CD4-positive, alpha-beta T cell (primary cell): ENCODE measurements around the gene ZNF101. TPM values are rescaled to one million over a fixed set of nuclear protein-coding genes. Genes with fewer than 3 reads are reported as not detected.
A peak's percentile ranks its signal among the peaks of the same experiment; 100 is the strongest.

Source experiments
- ATAC-seq: fragments of 200-7000 bp; cut with Tn5 transposase; one replicate; pipeline ENCODE4 v1.10.0; 2022; ENCODE audit warnings: mild to moderate bottlenecking; ENCODE audit not compliant: poor library complexity
- CTCF ChIA-PET: fragments of 350-600 bp; sonication (Branson Sonifier 250); formaldehyde crosslinking; loops from one replicate; lab custom pipeline; 2021; ENCODE audit warnings: antibody characterized with exemption, inconsistent platforms; lab: Charles Lee
- POLR2A ChIA-PET: fragments of 350-600 bp; sonication (Branson Sonifier 250); formaldehyde crosslinking; loops from one replicate; lab custom pipeline; 2021; ENCODE audit warnings: antibody characterized with exemption, inconsistent platforms; lab: Charles Lee
- DNase-seq, 14 experiments: peaks; one replicate each; pipeline ENCODE4 v3.0.0-alpha.2; 2013 to 2020; ENCODE audit warnings: mixed read lengths in 2 of 14
- H3K27ac ChIP-seq, 2 donors: one replicate each; pipeline versions ENCODE4 v1.5.1 to v1.7.0; 2013; ENCODE audit warnings: low read length in 2 of 2, low read depth in 1 of 2, mild to moderate bottlenecking in 1 of 2
- H3K27me3 ChIP-seq, 2 experiments: 1 replicate in 1 of 2; 2 replicates in 1 of 2; pipeline versions ENCODE4 v1.6.1 to v1.7.0; 2013; ENCODE audit warnings: low read length in 2 of 2, control low read depth in 1 of 2, mild to moderate bottlenecking in 1 of 2, moderate library complexity in 1 of 2; ENCODE audit not compliant: insufficient read depth in 2 of 2, control insufficient read depth in 1 of 2
- H3K36me3 ChIP-seq: one replicate; pipeline ENCODE4 v1.6.1; 2013; ENCODE audit warnings: low read length, control low read depth; ENCODE audit not compliant: insufficient read depth
- H3K4me1 ChIP-seq: one replicate; pipeline ENCODE4 v1.6.1; 2013; ENCODE audit warnings: low read length, control low read depth; ENCODE audit not compliant: insufficient read depth
- H3K4me3 ChIP-seq: one replicate; pipeline ENCODE4 v1.5.1; 2013; ENCODE audit warnings: mild to moderate bottlenecking, low read length, moderate library complexity
- H3K9me3 ChIP-seq, 2 experiments: 1 replicate in 1 of 2; 2 replicates in 1 of 2; pipeline versions ENCODE4 v1.6.1 to v1.7.0; 2013; ENCODE audit warnings: low read length in 2 of 2, mild to moderate bottlenecking in 2 of 2, control low read depth in 1 of 2, moderate library complexity in 1 of 2; ENCODE audit not compliant: control insufficient read depth in 1 of 2, insufficient read depth in 1 of 2
- H3K27ac Mint-ChIP-seq: one replicate; pipeline ENCODE4 v1.8.0; 2020; ENCODE audit warnings: mixed read lengths
- H3K27me3 Mint-ChIP-seq: one replicate; pipeline ENCODE4 v1.8.0; 2021; ENCODE audit warnings: mixed read lengths
- H3K36me3 Mint-ChIP-seq: one replicate; pipeline ENCODE4 v1.8.0; 2021; ENCODE audit warnings: low read depth, mixed read lengths
- H3K4me1 Mint-ChIP-seq: one replicate; pipeline ENCODE4 v1.8.0; 2021; ENCODE audit warnings: low read depth, mixed read lengths
- H3K4me3 Mint-ChIP-seq: one replicate; pipeline ENCODE4 v1.8.0; 2020; ENCODE audit warnings: mild to moderate bottlenecking, mixed read lengths
- H3K9me3 Mint-ChIP-seq: one replicate; pipeline ENCODE4 v1.8.0; 2020; ENCODE audit warnings: mixed read lengths
- CTCF ChIP-seq: fragments of 200-600 bp; IDR thresholded peaks from one replicate; pipeline ENCODE4 v1.8.0; 2022; ENCODE audit warnings: antibody characterized with exemption, mild to moderate bottlenecking
- intact Hi-C, 2 experiments: fragments of 100-400 bp; cut with DNase I in 1 of 2; cut with micrococcal nuclease in 1 of 2; formaldehyde crosslinking; loops; one replicate each; pipeline versions ENCODE4 v1.15.1 to v1.9.0; 2023 to 2025; cut with DNase I, micrococcal nuclease
- total RNA-seq, 174 experiments: library from RNA in 2 of 174; stranded (reverse) in 2 of 174; gene quantifications; one replicate each; pipeline ENCODE4 v1.2.3 and lab custom pipeline; 2021 to 2026

Gene ZNF101
- total RNA-seq, 2 experiments from 2014 or later: 58.8 to 60.6 TPM

- intact Hi-C loops: no loop called here
- no peak overlapping the region for H3K27ac Mint-ChIP-seq
- no peak for TF ChIP-seq CTCF
- Histone ChIP-seq H3K4me1 (peaks cover 25% of the 10 kb centered on the region), H3K36me3 (peaks cover 80% of the 10 kb centered on the region), H3K4me3 (no peak overlapping the region), H3K27ac (no peak overlapping the region), H3K27me3 (no peaks in the 10 kb centered on the region), H3K9me3 (no peaks in the 10 kb centered on the region)
- ChIA-PET POLR2A (no interaction called here), CTCF (no interaction called here)
- no peak overlapping the region for H3K4me3 Mint-ChIP-seq
- H3K36me3 Mint-ChIP-seq: peaks cover 71% of the 10 kb centered on the region
- H3K9me3 Mint-ChIP-seq: no peaks in the 10 kb centered on the region
- ATAC-seq (no peak), DNase-seq (no peak)
- H3K27me3 Mint-ChIP-seq: no peaks in the 10 kb centered on the region
- H3K4me1 Mint-ChIP-seq: peaks cover 5% of the 10 kb centered on the region
Measured at GRCh38 chr19:19636573-19637185, 32.0 kb upstream of the ZNF101 start.

- Mint-ChIP-seq H3K36me3 (peaks cover 73% of the 10 kb centered on the region), H3K4me1 (peaks cover 9% of the 10 kb centered on the region), H3K9me3 (no peaks in the 10 kb centered on the region), H3K4me3 (no peak overlapping the region), H3K27ac (no peak overlapping the region), H3K27me3 (no peaks in the 10 kb centered on the region)
- peaks cover 29% of the 10 kb centered on the region for H3K4me1 ChIP-seq
- H3K4me3 ChIP-seq: no peak overlapping the region
- peaks cover 85% of the 10 kb centered on the region for H3K36me3 ChIP-seq
- ChIA-PET CTCF (no interaction called here), POLR2A (no interaction called here)
- TF ChIP-seq CTCF: no peak
- intact Hi-C loops: no loop called here
- H3K27ac ChIP-seq: no peak overlapping the region
- no peaks in the 10 kb centered on the region for H3K27me3 ChIP-seq
- no peaks in the 10 kb centered on the region for H3K9me3 ChIP-seq
- no peak for ATAC-seq
- DNase-seq: no peak
Measured at GRCh38 chr19:19637186-19637522, 31.5 kb upstream of the ZNF101 start.

- DNase-seq (no peak), ATAC-seq (peak; percentile 39)
- no peak for TF ChIP-seq CTCF
- Histone ChIP-seq H3K9me3 (no peaks in the 10 kb centered on the region), H3K36me3 (peaks cover 81% of the 10 kb centered on the region), H3K27ac (no peak overlapping the region), H3K4me3 (no peak overlapping the region), H3K27me3 (no peaks in the 10 kb centered on the region), H3K4me1 (peaks cover 35% of the 10 kb centered on the region)
- Mint-ChIP-seq H3K4me3 (no peak overlapping the region), H3K9me3 (no peaks in the 10 kb centered on the region), H3K4me1 (peaks cover 14% of the 10 kb centered on the region), H3K27me3 (no peaks in the 10 kb centered on the region), H3K36me3 (peaks cover 73% of the 10 kb centered on the region), H3K27ac (no peak overlapping the region)
- ChIA-PET CTCF (no interaction called here), POLR2A (no interaction called here)
- intact Hi-C loops: no loop called here
Measured at GRCh38 chr19:19637523-19638251, 31.0 kb upstream of the ZNF101 start.
